Liver (tissue), 3 donors: ENCODE results near the gene C3orf52.

ENCODE experiments used
- CTCF ChIP-seq: fragments of 150-350 bp; IDR thresholded peaks from 2 replicates; pipeline ENCODE4 v1.5.1; 2017; ENCODE audit warnings: improper control_type of control experiment, low read depth, low read length; ENCODE audit not compliant: missing input control
- EGR1 ChIP-seq, 2 donors: IDR thresholded peaks; 2 replicates each; pipeline ENCODE4 v1.6.1; 2016 to 2018; ENCODE audit warnings: antibody characterized with exemption in 2 of 2, low read depth in 2 of 2
- FOXA1 ChIP-seq: IDR thresholded peaks from 2 replicates; pipeline ENCODE4 v1.6.1; 2016; ENCODE audit warnings: antibody characterized with exemption
- GABPA ChIP-seq, 2 donors: IDR thresholded peaks in 1 of 2; conservative IDR thresholded peaks in 1 of 2; 2 replicates each; pipeline ENCODE4 v1.6.1; 2016; ENCODE audit warnings: antibody characterized with exemption in 2 of 2, mild to moderate bottlenecking in 1 of 2, moderate library complexity in 1 of 2
- MAX ChIP-seq: IDR thresholded peaks from 2 replicates; pipeline ENCODE4 v1.6.1; 2016; ENCODE audit warnings: antibody characterized with exemption
- REST ChIP-seq: IDR thresholded peaks from 2 replicates; pipeline ENCODE4 v1.6.1; 2016; ENCODE audit warnings: antibody characterized with exemption, mild to moderate bottlenecking
- RXRA ChIP-seq, 2 donors: IDR thresholded peaks; 2 replicates each; pipeline ENCODE4 v1.6.1; 2017 to 2018; ENCODE audit warnings: antibody characterized with exemption in 2 of 2, mild to moderate bottlenecking in 1 of 2
- TAF1 ChIP-seq: conservative IDR thresholded peaks from 2 replicates; pipeline ENCODE4 v1.6.1; 2016; ENCODE audit warnings: antibody characterized with exemption, mild to moderate bottlenecking
- TF ChIP-seq, protein P1 (sequence below): IDR thresholded peaks from 2 replicates; pipeline ENCODE4 v1.6.1; 2016; ENCODE audit warnings: antibody characterized with exemption
- donor health status: healthy.
- donor health status: healthy.

- TF ChIP-seq RXRA (IDR thresholded peaks at IDR 0.05): no peak
- TF ChIP-seq CTCF: no peak
- no peak for TF ChIP-seq MAX
- TF ChIP-seq FOXA1: no peak
- TF ChIP-seq GABPA (IDR thresholded peaks at IDR 0.05 in 1 of 2, conservative IDR thresholded peaks at IDR 0.05 in 1 of 2): no peak
- no peak for TF ChIP-seq EGR1 (IDR thresholded peaks at IDR 0.05; ENCODE audit: low read depth in 2 of 2)
- TF ChIP-seq TAF1: no peak
- TF ChIP-seq, protein P1, sequence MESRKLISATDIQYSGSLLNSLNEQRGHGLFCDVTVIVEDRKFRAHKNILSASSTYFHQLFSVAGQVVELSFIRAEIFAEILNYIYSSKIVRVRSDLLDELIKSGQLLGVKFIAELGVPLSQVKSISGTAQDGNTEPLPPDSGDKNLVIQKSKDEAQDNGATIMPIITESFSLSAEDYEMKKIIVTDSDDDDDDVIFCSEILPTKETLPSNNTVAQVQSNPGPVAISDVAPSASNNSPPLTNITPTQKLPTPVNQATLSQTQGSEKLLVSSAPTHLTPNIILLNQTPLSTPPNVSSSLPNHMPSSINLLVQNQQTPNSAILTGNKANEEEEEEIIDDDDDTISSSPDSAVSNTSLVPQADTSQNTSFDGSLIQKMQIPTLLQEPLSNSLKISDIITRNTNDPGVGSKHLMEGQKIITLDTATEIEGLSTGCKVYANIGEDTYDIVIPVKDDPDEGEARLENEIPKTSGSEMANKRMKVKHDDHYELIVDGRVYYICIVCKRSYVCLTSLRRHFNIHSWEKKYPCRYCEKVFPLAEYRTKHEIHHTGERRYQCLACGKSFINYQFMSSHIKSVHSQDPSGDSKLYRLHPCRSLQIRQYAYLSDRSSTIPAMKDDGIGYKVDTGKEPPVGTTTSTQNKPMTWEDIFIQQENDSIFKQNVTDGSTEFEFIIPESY: no peak
- TF ChIP-seq REST: no peak
These were observed 15.7 kb downstream of the C3orf52 start for GRCh38 chr3:112101916-112102315.
